Astrocyte (in vitro differentiated cells and primary cell): Measurements from ENCODE around the gene EXD3. TPM values are rescaled to one million over a fixed set of nuclear protein-coding genes. Genes with fewer than 3 reads are reported as not detected.

ENCODE experiments used
- DNase-seq: peaks from one replicate; pipeline ENCODE4 v3.0.0-alpha.2; 2010; ENCODE audit warnings: low read depth
- FAIRE-seq: peaks from 2 replicates; lab custom pipeline; 2011; peaks lifted over from hg19 to GRCh38; lab: Jason Lieb, UNC
- H2AFZ ChIP-seq: 2 replicates; pipeline ENCODE4 v1.6.0; 2012; ENCODE audit warnings: low read depth, low read length, inconsistent platforms
- H3K27ac ChIP-seq: 2 replicates; pipeline ENCODE4 v1.5.1; 2011; ENCODE audit warnings: low read depth, low read length, inconsistent platforms
- H3K27me3 ChIP-seq: 2 replicates; pipeline ENCODE4 v1.6.0; 2011; ENCODE audit warnings: low read length, inconsistent platforms; ENCODE audit not compliant: insufficient read depth
- H3K36me3 ChIP-seq: 2 replicates; pipeline ENCODE4 v1.5.1; 2011; ENCODE audit warnings: low read length, inconsistent platforms; ENCODE audit not compliant: insufficient read depth
- H3K4me1 ChIP-seq: 2 replicates; pipeline ENCODE4 v1.5.1; 2011; ENCODE audit warnings: low read length, inconsistent platforms; ENCODE audit not compliant: insufficient read depth
- H3K4me2 ChIP-seq: 2 replicates; pipeline ENCODE4 v1.6.0; 2012; ENCODE audit warnings: low read length, inconsistent platforms
- H3K4me3 ChIP-seq: 2 replicates; pipeline ENCODE4 v1.5.1; 2011; ENCODE audit warnings: low read depth, mild to moderate bottlenecking, low read length, inconsistent platforms; ENCODE audit not compliant: insufficient read depth
- H3K79me2 ChIP-seq: 2 replicates; pipeline ENCODE4 v1.6.0; 2012; ENCODE audit warnings: mild to moderate bottlenecking, low read length, inconsistent platforms; ENCODE audit not compliant: insufficient read depth
- H3K9ac ChIP-seq: 2 replicates; pipeline ENCODE4 v1.6.0; 2012; ENCODE audit warnings: mild to moderate bottlenecking, low read length, inconsistent platforms
- H3K9me3 ChIP-seq: 2 replicates; pipeline ENCODE4 v1.5.1; 2012; ENCODE audit warnings: low read depth, mild to moderate bottlenecking, low read length, inconsistent platforms; ENCODE audit not compliant: insufficient read depth
- H4K20me1 ChIP-seq: 2 replicates; pipeline ENCODE4 v1.6.0; 2012; ENCODE audit warnings: low read length, inconsistent platforms; ENCODE audit not compliant: insufficient read depth
- H3K27ac Mint-ChIP-seq: one replicate; pipeline ENCODE4 v1.8.0; 2021; ENCODE audit warnings: mild to moderate bottlenecking, mixed read lengths; ENCODE audit not compliant: unreplicated experiment
- H3K27me3 Mint-ChIP-seq: one replicate; pipeline ENCODE4 v1.8.0; 2021; ENCODE audit warnings: low read depth, mixed read lengths; ENCODE audit not compliant: unreplicated experiment
- H3K36me3 Mint-ChIP-seq: one replicate; pipeline ENCODE4 v1.8.0; 2021; ENCODE audit warnings: low read depth, mixed read lengths; ENCODE audit not compliant: unreplicated experiment
- H3K4me1 Mint-ChIP-seq: one replicate; pipeline ENCODE4 v1.8.0; 2021; ENCODE audit warnings: low read depth, mixed read lengths; ENCODE audit not compliant: unreplicated experiment
- H3K4me3 Mint-ChIP-seq: one replicate; pipeline ENCODE4 v1.8.0; 2021; ENCODE audit warnings: mild to moderate bottlenecking, moderate library complexity, mixed read lengths; ENCODE audit not compliant: unreplicated experiment
- H3K9me3 Mint-ChIP-seq: one replicate; pipeline ENCODE4 v1.8.0; 2021; ENCODE audit warnings: mild to moderate bottlenecking, mixed read lengths; ENCODE audit not compliant: unreplicated experiment
- CTCF ChIP-seq: IDR thresholded peaks from 2 replicates; pipeline ENCODE4 v1.5.1; 2011; ENCODE audit warnings: low read depth, mild to moderate bottlenecking, inconsistent platforms, low read length, moderate library complexity; ENCODE audit not compliant: insufficient read depth
- EZH2 ChIP-seq: IDR thresholded peaks from 2 replicates; pipeline ENCODE4 v1.6.1; 2012; ENCODE audit warnings: mild to moderate bottlenecking, low read length, inconsistent platforms; ENCODE audit not compliant: insufficient read depth
- total RNA-seq: library from RNA; stranded (reverse); gene quantifications from 2 replicates; pipeline ENCODE4 v1.2.1, GENCODE V29; 2021

EXD3 gene
- total RNA-seq, 1 donor from 2014 or later = 8.5 TPM

DNA sequence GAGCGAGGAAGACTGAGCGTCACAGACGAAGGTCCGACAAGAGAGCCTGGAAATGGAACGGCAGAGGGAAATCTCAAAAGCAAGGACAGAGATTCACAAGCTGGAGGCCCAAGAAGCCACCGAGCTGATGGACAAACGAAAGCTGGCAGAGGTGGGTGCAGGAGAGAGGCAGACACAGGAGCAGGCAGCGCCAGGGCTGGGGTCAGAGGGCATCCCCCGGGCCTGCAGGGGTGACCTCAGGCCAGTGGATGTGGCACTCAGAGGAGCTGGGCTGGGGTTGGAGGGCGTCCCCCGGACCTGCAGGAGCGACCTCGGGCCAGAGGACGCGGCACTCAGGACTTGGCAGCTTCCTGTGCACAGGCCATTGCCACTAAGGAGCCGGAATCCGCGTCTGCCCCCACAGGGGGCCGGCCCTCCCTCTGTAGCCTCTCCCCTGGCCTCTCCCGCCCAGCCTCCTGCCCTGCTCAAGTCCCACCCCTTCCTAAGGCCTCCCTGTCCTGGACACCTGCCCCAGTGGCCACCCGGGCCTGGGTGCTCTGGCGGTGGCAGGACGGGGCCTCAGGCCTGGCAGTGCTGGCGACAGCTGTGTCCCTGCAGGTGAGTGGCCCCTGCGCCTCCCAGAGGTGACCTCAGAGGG lies 40.4 kb downstream of the EXD3 start:
- no peaks in the 10 kb centered on the region for H3K36me3 ChIP-seq
- Mint-ChIP-seq H3K36me3 (peaks cover 4% of the 10 kb centered on the region), H3K9me3 (no peaks in the 10 kb centered on the region), H3K27ac (no peak overlapping the region), H3K27me3 (no peaks in the 10 kb centered on the region), H3K4me1 (no peaks in the 10 kb centered on the region), H3K4me3 (no peak overlapping the region)
- no peaks in the 10 kb centered on the region for H3K9me3 ChIP-seq
- no peak overlapping the region for H3K4me2 ChIP-seq
- no peaks in the 10 kb centered on the region for H3K79me2 ChIP-seq
- no peak overlapping the region for H2AFZ ChIP-seq
- H3K4me3 ChIP-seq = no peak overlapping the region
- H3K27me3 ChIP-seq = no peaks in the 10 kb centered on the region
- H3K4me1 ChIP-seq = peaks cover 2% of the 10 kb centered on the region
- H3K27ac ChIP-seq = no peak overlapping the region
- FAIRE-seq = no peak
- TF ChIP-seq EZH2 (no peak), CTCF (no peak)
- H4K20me1 ChIP-seq = no peaks in the 10 kb centered on the region
- no peak overlapping the region for H3K9ac ChIP-seq
- DNase-seq = no peak

DNA sequence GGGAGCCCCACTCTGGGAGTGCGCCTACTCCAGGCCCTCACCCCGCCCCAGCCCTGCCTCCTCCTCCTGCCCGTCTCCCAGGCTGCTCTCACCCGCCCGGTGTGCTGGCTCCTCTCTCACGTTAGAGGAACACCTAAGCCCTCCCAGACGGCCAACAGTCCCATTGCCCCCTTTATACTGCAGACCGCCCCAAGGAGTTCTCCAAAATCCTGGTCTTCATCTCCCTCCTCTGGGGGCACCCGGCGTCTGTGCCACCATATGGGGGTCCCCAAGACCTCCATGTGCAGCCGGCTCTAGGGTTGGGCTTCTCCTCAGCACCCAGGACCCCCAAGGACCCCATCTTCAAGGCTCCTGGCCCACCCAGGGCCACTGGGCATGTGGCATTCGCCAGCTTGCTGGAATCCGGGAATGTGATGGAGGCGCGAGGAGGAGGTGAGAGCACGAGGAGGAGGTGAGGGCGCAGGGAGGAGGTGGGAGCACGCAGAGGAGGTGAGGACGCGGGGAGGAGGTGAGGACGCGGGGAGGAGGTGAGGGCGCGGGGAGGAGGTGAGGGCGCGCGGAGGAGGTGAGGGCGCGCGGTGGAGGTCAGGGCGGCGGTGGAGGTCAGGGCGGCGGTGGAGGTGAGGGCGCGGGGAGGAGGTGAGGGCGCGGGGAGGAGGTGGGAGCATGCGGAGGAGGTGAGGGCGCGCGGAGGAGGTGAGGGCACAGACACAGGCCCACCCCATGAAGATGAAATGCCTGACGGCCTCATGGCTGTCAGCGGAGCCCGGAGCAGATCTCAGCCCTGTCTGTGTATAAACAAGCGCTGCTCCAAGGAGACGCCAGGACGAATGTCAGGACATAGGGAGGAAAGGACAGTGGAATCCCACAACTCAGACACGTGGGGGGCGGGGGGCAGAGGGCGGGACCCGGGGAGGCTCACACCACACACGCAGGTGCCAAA lies 41.2 kb downstream of the EXD3 start:
- Histone ChIP-seq H2AFZ (no peak overlapping the region), H3K27ac (no peak overlapping the region), H4K20me1 (no peaks in the 10 kb centered on the region), H3K9me3 (no peaks in the 10 kb centered on the region), H3K4me1 (peaks cover 2% of the 10 kb centered on the region), H3K79me2 (no peaks in the 10 kb centered on the region), H3K4me2 (no peak overlapping the region), H3K9ac (no peak overlapping the region), H3K4me3 (no peak overlapping the region), H3K27me3 (no peaks in the 10 kb centered on the region), H3K36me3 (no peaks in the 10 kb centered on the region)
- Mint-ChIP-seq H3K4me1 (no peaks in the 10 kb centered on the region), H3K4me3 (no peak overlapping the region), H3K9me3 (no peaks in the 10 kb centered on the region), H3K27ac (no peak overlapping the region), H3K27me3 (no peaks in the 10 kb centered on the region), H3K36me3 (peaks cover 4% of the 10 kb centered on the region)
- TF ChIP-seq EZH2 (no peak), CTCF (no peak)
- DNase-seq = no peak
- no peak for FAIRE-seq
